HG02840 (cell line): ENCODE measurements around the gene SNHG17.
"Not testable (repeated sequence)": the region's sequence is repeated elsewhere in the genome, so short reads cannot be mapped to it uniquely, and the experiment has no call there.

Source experiments
- ATAC-seq: cut with Tn5 transposase; IDR thresholded peaks from one replicate; pipeline ENCODE4 v1.9.1; 2021; ENCODE audit warnings: mild to moderate bottlenecking, moderate library complexity, moderate number of reproducible peaks; ENCODE audit not compliant: unreplicated experiment, low FRiP score

SNHG17 gene

DNA sequence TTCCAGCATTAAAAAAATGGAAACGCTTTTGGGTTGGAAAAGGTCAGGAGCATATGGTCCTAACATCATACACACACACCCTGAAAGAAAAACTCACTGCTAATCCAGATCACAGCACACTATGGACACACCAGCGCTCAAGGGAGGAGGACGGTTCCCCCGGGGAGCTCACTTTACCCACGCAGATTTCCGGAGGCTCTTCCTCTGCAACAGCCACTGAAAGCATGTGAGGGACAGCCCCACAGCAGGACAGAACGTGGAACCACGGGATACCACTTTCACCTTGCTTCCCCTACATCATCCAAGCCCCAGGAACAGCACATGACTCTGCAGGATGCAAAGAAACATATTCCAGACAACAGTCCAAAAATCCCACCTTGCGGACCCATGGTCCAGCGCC lies 13.2 kb downstream of the SNHG17 start:
- ATAC-seq = no peak

DNA sequence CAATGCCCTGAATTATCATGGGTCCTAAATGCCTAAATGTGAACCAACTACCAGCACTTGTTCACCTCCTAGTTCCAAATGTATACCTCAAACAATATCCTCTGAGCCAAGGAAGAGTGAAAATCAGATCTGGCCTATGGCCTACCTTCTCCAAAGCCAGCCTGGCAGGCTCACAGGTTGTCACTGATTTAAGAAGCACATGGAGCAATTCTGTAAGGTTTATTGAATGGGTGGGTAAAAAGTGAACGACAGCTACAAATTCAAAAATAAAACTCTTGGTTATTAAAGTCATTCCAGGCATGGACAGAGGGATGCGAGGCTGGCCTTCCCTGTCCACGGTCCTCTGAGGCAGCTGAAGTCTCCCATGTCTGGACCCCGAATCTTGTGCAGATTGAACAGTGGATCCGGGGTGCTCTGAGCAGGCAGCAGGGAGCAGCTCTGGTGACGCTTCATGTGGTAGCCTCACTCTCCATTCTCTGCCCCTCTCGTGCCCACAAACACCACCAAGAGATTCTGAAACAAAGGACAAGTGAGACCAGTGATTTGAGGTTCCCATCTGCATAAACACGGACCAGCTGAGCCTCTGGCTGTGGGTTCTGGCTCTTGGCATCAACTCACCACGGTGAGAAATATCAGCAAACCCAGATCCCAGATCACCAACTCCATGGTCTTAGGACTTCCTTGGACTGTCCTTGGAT lies 14.6 kb downstream of the SNHG17 start:
- ATAC-seq = no peak

- ATAC-seq = no peak
Observed at GRCh38 chr20:38418509-38419204, 16.5 kb downstream of the SNHG17 start.

DNA sequence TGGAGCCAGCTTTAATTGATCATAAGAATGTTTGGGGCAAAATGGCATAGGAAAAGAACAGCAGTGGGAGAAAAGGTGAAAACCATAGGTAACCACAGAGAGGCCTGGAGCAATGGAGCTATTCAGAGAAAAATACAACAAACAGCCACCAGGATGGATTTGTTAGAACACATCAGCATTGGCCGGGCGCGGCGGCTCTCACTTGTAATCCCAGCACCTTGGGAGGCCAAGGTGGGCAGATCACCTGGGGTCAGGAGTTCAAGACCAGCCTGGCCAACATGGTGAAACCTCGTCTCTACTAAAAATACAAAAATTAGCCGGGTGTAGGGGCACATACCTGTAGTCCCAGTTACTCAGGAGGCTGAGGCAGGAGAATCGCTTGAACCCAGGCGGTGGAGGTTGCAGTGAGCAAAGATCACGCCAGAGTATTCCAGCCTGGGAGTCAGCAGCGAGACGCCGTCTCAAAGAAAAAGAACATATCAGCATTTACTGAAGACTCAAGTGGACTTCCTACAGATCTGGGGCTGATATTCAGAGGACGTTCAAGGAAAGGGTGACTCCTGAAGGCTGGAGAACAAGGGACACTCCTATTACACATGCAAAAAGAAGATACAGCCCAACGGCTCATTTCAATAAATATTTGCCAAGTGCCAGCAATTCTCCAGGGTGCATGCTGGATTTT lies 20.2 kb downstream of the SNHG17 start:
- no peak for ATAC-seq

GRCh38 chr20:38412877-38413577 lies 22.1 kb downstream of the SNHG17 start:
- ATAC-seq = no peak

DNA sequence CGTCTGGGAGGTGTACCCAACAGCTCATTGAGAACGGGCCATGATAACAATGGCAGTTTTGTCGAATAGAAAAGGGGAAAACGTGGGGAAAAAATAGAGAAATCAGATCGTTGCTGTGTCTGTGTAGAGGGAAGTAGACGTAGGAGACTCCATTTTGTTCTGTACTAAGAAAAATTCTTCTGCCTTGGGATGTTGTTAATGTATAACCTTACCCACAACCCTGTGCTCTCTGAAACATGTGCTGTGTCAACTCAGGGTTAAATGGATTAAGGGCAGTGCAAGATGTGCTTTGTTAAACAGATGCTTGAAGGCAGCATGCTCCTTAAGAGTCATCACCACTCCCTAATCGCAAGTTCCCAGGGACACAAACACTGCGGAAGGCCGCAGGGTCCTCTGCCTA lies 27.3 kb downstream of the SNHG17 start:
- not testable (repeated sequence) for ATAC-seq

GRCh38 chr20:38407321-38407720 lies 27.8 kb downstream of the SNHG17 start:
- ATAC-seq = no peak

DNA sequence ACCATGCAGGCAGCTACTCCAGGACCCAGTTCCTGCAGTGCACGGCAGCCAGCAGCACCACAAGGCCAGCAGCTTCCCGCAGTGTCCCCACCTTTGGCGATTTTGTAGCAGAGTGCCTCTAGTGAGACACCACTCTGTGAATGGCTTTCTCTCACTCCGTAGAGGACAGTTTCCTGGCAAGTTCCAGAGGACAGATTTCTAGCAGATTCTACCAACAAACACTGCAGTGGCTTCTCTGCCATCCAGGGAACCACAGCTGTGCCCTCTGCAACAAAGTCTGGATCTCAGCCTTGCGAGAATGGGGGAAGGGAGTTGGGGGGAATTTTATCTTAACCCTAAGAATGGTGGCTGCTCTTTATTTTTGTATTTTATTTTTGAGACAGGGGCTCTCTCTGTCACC lies 28.7 kb downstream of the SNHG17 start:
- no peak for ATAC-seq

- no peak for ATAC-seq
Observed at GRCh38 chr20:38405132-38405531, 30.0 kb downstream of the SNHG17 start.

- ATAC-seq = no peak
Observed at GRCh38 chr20:38404016-38404415, 31.1 kb downstream of the SNHG17 start.

- ATAC-seq = no peak
Observed at GRCh38 chr20:38402816-38403215, 32.3 kb downstream of the SNHG17 start.

DNA sequence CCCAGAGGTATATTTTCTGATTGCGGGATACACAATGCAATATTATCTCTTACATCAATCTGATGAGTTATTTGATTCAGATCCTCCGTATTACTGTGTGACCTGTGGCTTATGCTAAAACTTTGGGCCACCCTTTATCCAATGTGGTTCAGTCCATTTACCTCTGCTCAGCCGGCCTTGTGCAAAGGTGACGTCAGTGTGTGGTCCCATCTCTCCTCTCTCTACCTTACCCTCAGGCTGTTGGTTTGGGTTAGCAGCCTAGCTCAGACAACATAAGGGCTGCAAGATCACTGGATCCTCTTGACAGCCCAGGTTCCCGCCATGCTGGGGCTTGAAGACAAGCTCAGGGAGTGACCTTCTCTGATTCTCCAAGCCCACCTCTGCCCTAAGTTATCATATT lies 33.0 kb downstream of the SNHG17 start:
- no peak for ATAC-seq

- ATAC-seq = not testable (repeated sequence)
Observed at GRCh38 chr20:38395751-38396395, 39.3 kb downstream of the SNHG17 start.

DNA sequence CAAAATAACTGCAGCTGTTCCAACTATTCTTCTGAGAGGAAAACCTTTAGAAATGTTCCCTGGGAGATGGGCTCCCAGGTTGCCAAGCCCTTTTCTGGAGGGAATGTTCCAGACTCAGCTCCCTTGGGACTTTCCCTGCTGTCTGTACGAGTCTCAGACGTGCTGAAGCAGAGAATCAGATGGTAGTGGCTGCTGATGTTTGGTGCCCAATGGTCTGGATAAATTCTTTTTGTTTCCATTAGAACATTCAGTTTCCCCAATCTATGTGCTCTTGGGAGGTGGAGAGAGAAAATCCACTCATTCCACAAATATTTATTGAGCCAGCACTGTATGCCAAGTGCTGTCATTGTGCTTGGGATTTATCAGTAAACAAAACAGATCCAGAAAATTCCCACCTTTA lies 40.0 kb downstream of the SNHG17 start:
- ATAC-seq = no peak

GRCh38 chr20:38393259-38393658 lies 41.9 kb downstream of the SNHG17 start:
- no peak for ATAC-seq

DNA sequence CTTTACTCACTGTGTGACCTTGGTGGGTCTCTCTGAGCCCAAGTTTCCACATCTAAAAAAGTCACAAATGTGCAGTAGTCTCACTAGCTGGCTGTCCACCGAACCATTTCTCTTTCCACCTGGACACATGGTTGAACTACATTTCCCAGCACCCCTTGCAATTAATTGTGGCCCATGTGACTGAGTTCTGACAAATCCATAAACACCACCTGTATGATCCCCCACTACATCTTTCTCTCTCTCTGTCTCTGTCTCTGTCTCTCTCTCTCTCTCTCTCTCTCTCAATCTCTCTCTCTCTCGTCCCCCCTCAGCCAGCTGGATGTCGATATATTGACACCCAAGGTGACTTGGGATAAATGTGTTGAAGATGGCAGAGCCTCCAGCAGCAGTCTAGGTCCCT lies 42.8 kb downstream of the SNHG17 start:
- no peak for ATAC-seq

DNA sequence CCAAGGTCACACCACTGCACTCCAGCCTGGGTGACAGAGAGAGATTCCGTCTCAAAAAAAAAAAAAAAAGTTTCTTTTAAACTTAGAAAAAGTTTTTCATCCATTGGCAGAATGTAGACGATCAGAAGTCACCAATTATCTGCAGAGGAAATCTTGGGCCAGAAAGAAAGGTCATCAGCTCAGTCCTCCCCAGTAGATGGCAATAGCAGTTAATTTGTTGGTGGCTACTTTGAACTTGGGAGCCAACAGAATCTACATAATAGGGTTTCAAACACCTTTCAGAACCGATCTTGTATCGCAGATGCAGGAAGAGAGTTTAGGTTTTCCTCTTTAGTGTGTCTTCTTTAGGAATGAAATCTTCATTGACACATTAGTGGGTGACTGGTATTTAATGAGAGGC lies 47.2 kb downstream of the SNHG17 start:
- ATAC-seq = no peak

DNA sequence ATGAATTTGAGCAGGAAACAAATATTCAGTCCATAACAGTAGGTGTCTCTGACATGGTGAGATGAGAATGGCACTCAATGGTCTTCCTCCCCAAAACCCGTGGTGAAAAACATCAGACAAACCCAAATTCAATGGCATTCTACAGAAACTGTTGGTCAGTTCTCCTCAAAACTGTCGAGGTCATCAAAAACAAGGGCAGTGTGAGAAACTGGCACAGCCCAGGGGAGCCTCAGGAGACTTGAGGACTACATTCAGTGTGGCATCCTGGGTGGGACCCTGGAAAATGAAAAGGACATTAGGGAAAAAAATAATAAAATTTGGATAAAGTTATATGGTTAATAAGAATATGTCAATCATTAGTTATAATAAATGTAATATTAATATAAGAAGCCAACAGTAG lies 48.3 kb downstream of the SNHG17 start:
- ATAC-seq = no peak

GRCh38 chr20:38386004-38386403 lies 49.1 kb downstream of the SNHG17 start:
- no peak for ATAC-seq

GRCh38 chr20:38383147-38383546 lies 52.0 kb downstream of the SNHG17 start:
- no peak for ATAC-seq

DNA sequence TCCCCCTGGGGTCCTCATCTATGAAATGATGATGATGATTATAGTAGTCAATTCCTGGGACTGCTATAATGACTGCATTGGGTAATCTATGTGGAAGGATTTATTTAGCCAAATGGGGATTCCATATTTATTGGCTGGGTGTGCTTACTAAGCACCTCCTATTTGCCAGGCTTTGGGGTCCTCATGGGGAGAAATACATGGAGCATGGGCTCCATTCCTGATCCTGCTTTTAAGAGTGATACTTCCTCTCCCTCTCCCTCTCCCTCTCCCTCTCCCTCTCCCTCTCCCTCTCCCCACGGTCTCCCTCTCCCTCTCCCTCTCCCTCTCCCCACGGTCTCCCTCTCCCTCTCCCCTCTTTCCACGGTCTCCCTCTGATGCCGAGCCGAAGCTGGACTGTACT lies 57.3 kb downstream of the SNHG17 start:
- not testable (repeated sequence) for ATAC-seq
